ENCODE measurements around the gene SFXN3.

SFXN3 gene

GRCh38 chr10:101012525-101013364 is 18.3 kb upstream of the SFXN3 start:
- H3K4me3 Mint-ChIP-seq = peak overlapping the region in 1 of 3 experiments; percentile 26
- TF ChIP-seq CTCF (IDR thresholded peaks at IDR 0.05; ENCODE audit: unreplicated experiment in 3 of 3) = peak; percentile 91 to 96 (median 92)
- H3K36me3 Mint-ChIP-seq (ENCODE audit: low read depth) = no peaks in the 10 kb centered on the region
- no peaks in the 10 kb centered on the region for H3K9me3 Mint-ChIP-seq
- H3K27ac Mint-ChIP-seq = peak overlapping the region; percentile 32 to 75 (median 71)
- peaks cover 38% of the 10 kb centered on the region for H3K4me1 Mint-ChIP-seq
- peaks cover 33% of the 10 kb centered on the region for H3K27me3 Mint-ChIP-seq (ENCODE audit: low read depth)

- H3K9me3 Mint-ChIP-seq = no peaks in the 10 kb centered on the region
- TF ChIP-seq CTCF (IDR thresholded peaks at IDR 0.05; ENCODE audit: unreplicated experiment in 3 of 3) = no peak
- peak overlapping the region; percentile 32 to 75 (median 71) for H3K27ac Mint-ChIP-seq
- peaks cover 39% of the 10 kb centered on the region for H3K4me1 Mint-ChIP-seq
- H3K36me3 Mint-ChIP-seq (ENCODE audit: low read depth) = no peaks in the 10 kb centered on the region
- H3K4me3 Mint-ChIP-seq = no peak overlapping the region
- H3K27me3 Mint-ChIP-seq (ENCODE audit: low read depth) = peaks cover 36% of the 10 kb centered on the region
These were observed 17.6 kb upstream of the SFXN3 start for GRCh38 chr10:101013365-101013825.

GRCh38 chr10:101014230-101014884 is 16.7 kb upstream of the SFXN3 start:
- TF ChIP-seq CTCF (IDR thresholded peaks at IDR 0.05; ENCODE audit: unreplicated experiment in 3 of 3) = peak; percentile 83 to 90 (median 90)
- Mint-ChIP-seq H3K27ac (peak overlapping the region; percentile 30 to 44 (median 34)), H3K36me3 (ENCODE audit: low read depth) (no peaks in the 10 kb centered on the region), H3K4me3 (no peak overlapping the region), H3K4me1 (peaks cover 43% of the 10 kb centered on the region), H3K27me3 (ENCODE audit: low read depth) (peaks cover 43% of the 10 kb centered on the region), H3K9me3 (no peaks in the 10 kb centered on the region)

- Mint-ChIP-seq H3K36me3 (ENCODE audit: low read depth) (no peaks in the 10 kb centered on the region), H3K4me3 (no peak overlapping the region), H3K27ac (no peak overlapping the region), H3K4me1 (peaks cover 47% of the 10 kb centered on the region), H3K9me3 (no peaks in the 10 kb centered on the region), H3K27me3 (ENCODE audit: low read depth) (peaks cover 47% of the 10 kb centered on the region)
- TF ChIP-seq CTCF (IDR thresholded peaks at IDR 0.05; ENCODE audit: unreplicated experiment in 3 of 3) = no peak
These were observed 16.0 kb upstream of the SFXN3 start for GRCh38 chr10:101014966-101015581.

- TF ChIP-seq CTCF (IDR thresholded peaks at IDR 0.05; ENCODE audit: unreplicated experiment in 3 of 3) = no peak
- Mint-ChIP-seq H3K36me3 (ENCODE audit: low read depth) (no peaks in the 10 kb centered on the region), H3K27me3 (ENCODE audit: low read depth) (peaks cover 47% of the 10 kb centered on the region), H3K4me1 (peaks cover 47% of the 10 kb centered on the region), H3K4me3 (no peak overlapping the region), H3K27ac (no peak overlapping the region), H3K9me3 (no peaks in the 10 kb centered on the region)
These were observed 15.5 kb upstream of the SFXN3 start for GRCh38 chr10:101015582-101015973.

All from nephron (organoid).